DMS79 treated with DMSO at 0.1 percent for 48 hours (cell line): ENCODE results near the gene B3GNT7.
"Not testable (repeated sequence)": the region's sequence is repeated elsewhere in the genome, so short reads cannot be mapped to it uniquely, and the experiment has no call there.

Experiments used
- DNase-seq: peaks from one replicate; lab custom pipeline; 2025; lab: John Stamatoyannopoulos, UW

The B3GNT7 gene

DNA sequence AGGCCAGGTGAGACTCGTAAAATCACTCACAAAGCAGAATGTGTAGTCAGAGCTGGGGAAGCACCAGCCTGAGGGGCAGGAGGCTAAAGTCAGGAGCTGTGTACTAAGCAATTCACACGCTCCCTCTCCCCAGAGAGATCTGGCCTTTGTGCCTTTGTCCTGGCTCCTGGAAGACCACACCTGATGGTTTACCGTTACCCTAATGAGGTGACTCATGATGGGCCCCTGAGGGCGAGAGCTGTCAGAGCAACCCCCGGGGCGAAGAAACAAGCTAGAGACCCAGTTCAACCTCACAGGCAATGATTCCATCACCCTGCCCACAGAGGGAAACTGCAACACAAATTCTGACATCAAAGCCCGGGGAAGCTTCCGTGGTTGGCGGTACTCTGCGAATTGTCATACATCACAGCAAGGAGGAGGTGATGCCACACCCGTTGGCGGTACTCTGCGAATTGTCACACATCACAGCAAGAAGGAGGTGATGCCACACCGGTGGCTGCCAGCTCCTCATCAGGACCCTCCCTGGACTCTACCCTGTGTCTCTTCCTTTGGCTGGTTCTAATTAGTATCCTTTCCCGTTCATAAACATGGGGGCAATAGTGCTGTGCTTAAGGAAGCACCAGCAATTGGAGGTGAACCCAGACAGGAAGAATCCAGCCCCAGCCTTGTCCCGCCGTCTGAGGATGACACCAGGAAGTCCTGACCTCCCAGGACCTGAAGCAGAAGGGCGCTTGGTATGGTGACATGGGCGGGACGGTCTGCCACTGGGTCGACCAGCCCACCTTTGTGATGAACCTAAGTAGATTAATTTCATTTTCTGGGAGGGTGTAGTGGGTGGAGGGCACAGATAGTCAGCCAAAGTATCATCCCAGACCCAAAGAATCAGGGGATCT is 30.5 kb downstream of the B3GNT7 start:
- DNase-seq: no peak

DNA sequence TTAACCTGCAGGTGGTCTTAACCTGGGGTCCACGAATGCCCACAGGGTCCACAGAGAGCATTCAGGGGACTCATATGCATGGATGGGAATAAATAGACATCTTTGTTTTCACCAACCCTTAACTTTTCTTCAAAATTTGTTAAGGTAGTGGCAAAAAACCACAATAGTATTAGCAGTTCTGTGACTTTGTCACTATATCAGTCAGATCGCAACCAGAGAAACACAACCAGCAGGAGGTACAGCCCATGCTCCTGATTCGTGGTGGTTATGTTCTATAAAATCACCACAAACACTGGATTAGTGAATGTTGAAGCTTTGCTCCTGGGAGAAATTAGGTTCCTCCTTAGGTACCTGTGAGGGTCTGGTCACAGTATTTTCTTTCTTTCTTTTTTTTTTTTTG is 31.6 kb downstream of the B3GNT7 start:
- no peak for DNase-seq

GRCh38 chr2:231429152-231429551 is 33.6 kb downstream of the B3GNT7 start:
- no peak for DNase-seq

GRCh38 chr2:231429901-231430300 is 34.4 kb downstream of the B3GNT7 start:
- no peak for DNase-seq

DNA sequence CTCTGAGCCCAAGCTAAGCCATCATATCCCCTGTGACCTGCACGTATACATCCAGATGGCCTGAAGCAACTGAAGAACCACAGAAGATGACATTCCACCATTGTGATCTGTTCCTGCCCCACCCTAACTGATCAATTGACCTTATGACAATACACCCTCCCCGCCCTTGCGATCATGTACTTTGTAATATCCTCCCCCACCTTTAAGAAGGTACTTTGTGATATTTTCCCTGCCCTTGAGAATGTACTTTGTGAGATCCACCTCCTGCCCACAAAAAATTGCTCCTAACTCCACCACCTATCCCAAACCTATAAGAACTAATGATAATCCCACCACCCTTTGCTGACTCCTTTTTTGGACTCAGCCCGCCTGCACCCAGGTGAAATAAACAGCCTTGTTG is 34.9 kb downstream of the B3GNT7 start:
- not testable (repeated sequence) for DNase-seq

DNA sequence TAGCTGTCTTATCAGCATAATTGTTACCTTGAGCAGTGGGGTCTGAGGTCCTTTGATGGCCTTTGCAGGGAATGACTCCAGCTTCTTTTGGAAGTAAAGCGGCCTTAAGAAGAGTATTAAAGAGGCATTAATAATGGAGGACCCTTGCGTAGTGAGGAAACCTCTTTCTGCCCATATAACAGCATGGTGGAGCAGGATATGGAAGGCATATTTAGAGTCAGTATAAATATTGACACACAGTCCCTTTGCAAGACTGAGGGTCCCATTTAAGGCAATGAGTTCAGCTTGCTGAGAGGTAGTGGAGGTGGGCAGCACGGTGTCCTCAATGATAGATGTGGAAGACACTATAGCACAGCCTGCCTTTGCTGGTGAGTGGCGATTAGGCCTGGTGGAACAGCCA is 36.1 kb downstream of the B3GNT7 start:
- no peak for DNase-seq

DNA sequence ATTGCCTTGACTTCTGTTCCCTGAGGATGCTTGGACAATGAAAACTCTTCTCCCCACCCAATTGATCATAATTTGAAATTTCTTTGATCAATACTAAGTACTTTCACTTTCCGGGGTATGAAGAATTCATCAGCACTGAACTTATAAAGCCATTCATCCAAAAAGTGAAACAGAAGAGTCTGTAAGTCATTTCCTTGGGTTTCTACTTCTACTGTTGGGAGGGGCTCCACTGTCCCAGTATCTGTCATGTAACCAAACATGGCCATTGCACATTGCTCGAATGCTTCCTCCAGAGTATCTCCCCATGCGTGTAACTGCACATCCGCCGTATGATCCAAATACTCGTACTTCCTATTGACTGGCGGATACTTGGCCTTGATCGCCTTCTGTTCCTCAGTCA is 38.5 kb downstream of the B3GNT7 start:
- no peak for DNase-seq

DNA sequence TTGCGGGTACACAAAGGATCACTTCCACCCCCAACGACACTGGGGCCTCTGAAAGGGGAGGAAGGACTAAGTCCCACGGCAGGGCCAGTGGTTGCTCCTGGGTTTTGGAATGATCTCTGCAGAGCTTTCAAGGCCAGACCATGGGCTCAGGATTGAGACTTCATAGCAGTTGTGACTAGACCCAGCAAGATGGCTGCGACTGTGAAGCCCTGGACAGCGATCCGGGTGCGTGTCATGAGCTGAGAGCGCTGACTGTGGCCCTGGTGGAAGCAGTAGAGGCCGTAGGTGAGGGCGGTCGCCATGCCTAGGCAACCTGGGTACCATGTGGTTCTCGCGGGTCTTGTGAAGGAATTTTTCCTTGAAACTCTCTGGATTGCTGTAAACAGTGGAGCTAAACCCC is 41.4 kb downstream of the B3GNT7 start:
- DNase-seq: no peak

DNA sequence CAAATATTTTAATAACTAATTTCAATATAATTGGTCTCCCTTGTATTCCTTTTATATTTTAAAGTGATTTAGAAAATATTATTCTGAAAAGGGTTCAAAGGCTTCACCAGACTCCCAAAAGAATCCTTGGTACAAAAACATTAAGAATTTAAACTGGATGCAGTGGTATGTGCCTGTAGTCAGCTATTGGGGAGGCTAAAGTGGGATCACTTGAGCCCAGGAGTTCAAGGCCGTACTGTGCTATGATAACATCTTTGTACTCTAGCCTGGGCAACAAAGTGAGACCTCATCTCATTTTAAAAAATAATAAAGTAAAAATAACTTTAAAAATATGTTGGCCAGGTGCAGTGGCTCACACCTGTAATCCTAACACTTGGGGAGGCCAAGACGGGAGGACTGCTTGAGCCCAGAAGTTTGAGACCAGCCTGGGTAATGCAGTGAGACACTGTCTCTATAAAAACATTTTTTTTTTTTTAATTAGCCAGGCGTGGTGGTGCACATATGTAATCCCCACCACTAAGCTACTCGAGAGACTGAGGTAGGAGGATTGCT is 54.1 kb downstream of the B3GNT7 start:
- DNase-seq: no peak

GRCh38 chr2:231450548-231450989 is 55.1 kb downstream of the B3GNT7 start:
- no peak for DNase-seq
